Mesendoderm (in vitro differentiated cells): ENCODE data around the gene NRXN3.
"Not testable (repeated sequence)": the region's sequence is repeated elsewhere in the genome, so short reads cannot be mapped to it uniquely, and the experiment has no call there.

Experiments
- DNase-seq: peaks from one replicate; pipeline ENCODE4 v3.0.0; 2013
- H2AK5ac ChIP-seq: 2 replicates; pipeline ENCODE4 v1.6.1; 2013; ENCODE audit warnings: low read length, inconsistent platforms
- H2BK120ac ChIP-seq: 2 replicates; pipeline ENCODE4 v1.6.1; 2013; ENCODE audit warnings: low read depth, mild to moderate bottlenecking, low read length, moderate library complexity, mixed read lengths
- H2BK15ac ChIP-seq: replicated peaks from 2 replicates; pipeline ENCODE4 v1.6.1; 2013; ENCODE audit warnings: low read depth, mild to moderate bottlenecking, moderate library complexity
- H2BK5ac ChIP-seq: 2 replicates; pipeline ENCODE4 v1.6.1; 2013; ENCODE audit warnings: low read length, inconsistent platforms
- H3K18ac ChIP-seq: 2 replicates; pipeline ENCODE4 v1.6.1; 2013; ENCODE audit warnings: mild to moderate bottlenecking, low read length, mixed read lengths
- H3K23ac ChIP-seq: one replicate; pipeline ENCODE4 v1.6.1; 2013; ENCODE audit warnings: low read length
- H3K27ac ChIP-seq: 2 replicates; pipeline ENCODE4 v1.5.1; 2013; ENCODE audit warnings: low read depth, mild to moderate bottlenecking, inconsistent platforms, low read length, moderate library complexity
- H3K27me3 ChIP-seq: 2 replicates; pipeline ENCODE4 v1.6.1; 2013; ENCODE audit warnings: low read length, control low read depth, mild to moderate bottlenecking, inconsistent platforms; ENCODE audit not compliant: insufficient read depth, poor library complexity
- H3K36me3 ChIP-seq: 2 replicates; pipeline ENCODE4 v1.6.1; 2013; ENCODE audit warnings: low read length, inconsistent platforms; ENCODE audit not compliant: control insufficient read depth, insufficient read depth
- H3K4ac ChIP-seq: one replicate; pipeline ENCODE4 v1.6.1; 2013; ENCODE audit warnings: low read depth, mild to moderate bottlenecking, low read length, moderate library complexity
- H3K4me1 ChIP-seq: 2 replicates; pipeline ENCODE4 v1.6.1; 2013; ENCODE audit warnings: low read depth, low read length, inconsistent platforms; ENCODE audit not compliant: control insufficient read depth
- H3K4me2 ChIP-seq: 2 replicates; pipeline ENCODE4 v1.6.1; 2013; ENCODE audit warnings: low read length
- H3K4me3 ChIP-seq: 2 replicates; pipeline ENCODE4 v1.5.1; 2013; ENCODE audit warnings: mild to moderate bottlenecking, low read length
- H3K56ac ChIP-seq: one replicate; pipeline ENCODE4 v1.6.1; 2013; ENCODE audit warnings: low read length
- H3K79me1 ChIP-seq: 2 replicates; pipeline ENCODE4 v1.6.1; 2013; ENCODE audit warnings: low read length, inconsistent platforms
- H3K79me2 ChIP-seq: 2 replicates; pipeline ENCODE4 v1.6.1; 2013; ENCODE audit warnings: mild to moderate bottlenecking, low read length; ENCODE audit not compliant: control insufficient read depth, insufficient read depth
- H3K9ac ChIP-seq: 2 replicates; pipeline ENCODE4 v1.6.1; 2013; ENCODE audit warnings: low read length, inconsistent platforms
- H4K5ac ChIP-seq: one replicate; pipeline ENCODE4 v1.6.1; 2013; ENCODE audit warnings: low read length
- H4K8ac ChIP-seq: one replicate; pipeline ENCODE4 v1.6.1; 2013; ENCODE audit warnings: low read depth, mild to moderate bottlenecking, control low read depth, low read length, moderate library complexity
- WGBS: extraction: QIAGEN DNeasy Blood & Tissue Kit; methylation state at CpG from one replicate; pipeline ENCODE4 v1.1.7; 2013; ENCODE audit warnings: low lambda C conversion rate, missing lambda C conversion rate; ENCODE audit not compliant: insufficient coverage; ENCODE audit errors: extremely low coverage; 5-methylcytosine and 5-hydroxymethylcytosine counted together

The NRXN3 gene

DNA sequence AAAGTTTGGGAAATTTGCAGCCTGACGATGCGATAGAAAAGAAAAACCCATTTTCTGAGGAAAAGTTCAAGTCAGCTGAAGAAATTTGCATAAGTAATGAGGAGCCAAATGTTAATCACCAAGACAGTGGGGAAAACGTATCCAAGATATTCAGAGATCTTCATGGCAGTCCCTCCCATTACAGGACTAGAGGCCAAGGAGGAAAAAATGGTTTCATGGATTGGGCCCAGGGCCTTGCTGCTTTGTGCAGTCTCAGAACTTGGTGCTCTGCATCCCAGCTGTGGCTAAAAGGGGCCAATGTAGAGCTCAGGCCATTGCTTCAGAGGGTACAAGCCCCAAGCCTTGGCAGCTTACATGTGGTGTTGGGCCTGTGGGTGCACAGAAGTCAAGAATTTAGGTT, 403.6 kb downstream of the NRXN3 start:
- not testable (repeated sequence) for H2BK5ac ChIP-seq, H3K27ac ChIP-seq, H3K4ac ChIP-seq, H2BK15ac ChIP-seq, H3K4me3 ChIP-seq, H3K4me2 ChIP-seq, H3K18ac ChIP-seq, H4K5ac ChIP-seq, H3K4me1 ChIP-seq, H3K9ac ChIP-seq, H3K56ac ChIP-seq, H3K79me1 ChIP-seq, H4K8ac ChIP-seq, H3K27me3 ChIP-seq, DNase-seq, H3K23ac ChIP-seq, H3K36me3 ChIP-seq, H3K79me2 ChIP-seq, H2BK120ac ChIP-seq, H2AK5ac ChIP-seq
- no CpG with 5 or more reads among the region's 3 CpGs for WGBS

DNA sequence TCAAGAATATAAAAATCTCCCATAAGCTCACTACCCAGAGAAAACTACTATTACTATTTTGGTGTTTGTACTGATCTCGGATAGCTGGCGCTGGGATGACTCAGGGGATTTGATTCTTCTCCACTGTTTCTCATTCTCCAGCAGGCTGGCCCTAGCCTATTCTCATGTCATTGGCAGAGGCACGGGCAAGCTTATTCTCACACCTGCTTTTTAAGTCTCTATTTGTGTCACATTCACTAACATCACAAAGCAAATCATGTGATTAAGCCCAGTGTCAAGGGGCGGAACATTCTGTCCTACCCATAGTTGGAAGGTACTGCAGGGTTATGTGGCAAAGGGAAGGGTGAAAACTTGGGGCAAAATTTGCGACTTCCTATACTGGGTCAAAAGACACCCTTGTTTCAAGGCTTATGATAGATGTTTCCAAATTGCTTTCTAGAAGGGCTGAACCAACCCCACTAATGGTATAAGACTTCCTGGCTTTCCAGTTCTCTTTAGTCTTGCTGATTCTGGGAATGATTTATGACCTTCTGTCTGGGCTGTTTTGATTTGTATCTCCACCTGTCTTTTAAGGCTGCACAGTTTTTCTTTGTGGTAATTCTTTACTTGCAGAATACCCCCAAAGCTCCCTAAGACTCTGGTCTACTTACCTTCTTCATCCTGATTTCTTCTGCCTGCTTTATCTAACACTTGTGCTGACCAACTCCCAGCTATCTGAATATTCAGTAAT, 406.4 kb downstream of the NRXN3 start:
- no peak overlapping the region for H4K5ac ChIP-seq
- H3K27me3 ChIP-seq, result no peaks in the 10 kb centered on the region
- H2BK5ac ChIP-seq, result no peak overlapping the region
- no peak overlapping the region for H3K4me3 ChIP-seq
- H4K8ac ChIP-seq, result no peak overlapping the region
- no peaks in the 10 kb centered on the region for H3K79me1 ChIP-seq
- no peaks in the 10 kb centered on the region for H3K36me3 ChIP-seq
- no peak overlapping the region for H2AK5ac ChIP-seq
- no peak overlapping the region for H2BK120ac ChIP-seq
- H3K27ac ChIP-seq, result no peak overlapping the region
- H3K4ac ChIP-seq, result no peak overlapping the region
- H3K4me1 ChIP-seq, result no peaks in the 10 kb centered on the region
- H3K23ac ChIP-seq, result no peak overlapping the region
- no peak for DNase-seq
- H3K56ac ChIP-seq, result no peak overlapping the region
- H3K9ac ChIP-seq, result no peak overlapping the region
- no peak overlapping the region for H2BK15ac ChIP-seq
- H3K4me2 ChIP-seq, result no peak overlapping the region
- H3K18ac ChIP-seq, result no peak overlapping the region
- no peaks in the 10 kb centered on the region for H3K79me2 ChIP-seq
- no CpG with 5 or more reads among the region's 5 CpGs for WGBS

DNA sequence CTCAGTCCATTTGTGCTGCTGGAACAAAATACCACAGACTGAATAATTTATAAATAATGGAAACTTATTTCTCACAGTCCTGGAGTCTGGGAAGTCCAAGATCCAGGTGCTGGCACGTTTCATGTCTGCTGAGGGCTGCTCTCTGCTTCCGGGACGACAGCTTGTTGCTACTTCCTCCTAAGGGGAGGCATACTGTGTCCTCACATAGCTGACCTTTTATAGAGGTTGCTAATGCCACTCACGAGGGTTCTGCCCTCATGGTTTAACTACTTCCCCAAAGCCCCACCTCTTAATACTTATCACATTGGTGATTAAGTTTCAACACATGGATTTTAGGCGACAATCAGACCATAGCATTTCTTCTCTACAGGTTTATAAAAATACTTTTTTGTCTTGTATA, 411.1 kb downstream of the NRXN3 start:
- H3K18ac ChIP-seq, result no peak overlapping the region
- H3K27ac ChIP-seq, result no peak overlapping the region
- H2BK120ac ChIP-seq, result no peak overlapping the region
- H2BK15ac ChIP-seq, result no peak overlapping the region
- no peak overlapping the region for H3K56ac ChIP-seq
- no peak overlapping the region for H2AK5ac ChIP-seq
- H3K23ac ChIP-seq, result no peak overlapping the region
- H3K9ac ChIP-seq, result no peak overlapping the region
- no peaks in the 10 kb centered on the region for H3K79me2 ChIP-seq
- no peak overlapping the region for H3K4me3 ChIP-seq
- no peaks in the 10 kb centered on the region for H3K36me3 ChIP-seq
- no peak overlapping the region for H2BK5ac ChIP-seq
- no peaks in the 10 kb centered on the region for H3K27me3 ChIP-seq
- DNase-seq, result no peak
- no peak overlapping the region for H4K5ac ChIP-seq
- no CpG with 5 or more reads among the region's 5 CpGs for WGBS
- H4K8ac ChIP-seq, result no peak overlapping the region
- H3K79me1 ChIP-seq, result no peaks in the 10 kb centered on the region
- H3K4ac ChIP-seq, result no peak overlapping the region
- H3K4me2 ChIP-seq, result no peak overlapping the region
- H3K4me1 ChIP-seq, result no peaks in the 10 kb centered on the region

DNA sequence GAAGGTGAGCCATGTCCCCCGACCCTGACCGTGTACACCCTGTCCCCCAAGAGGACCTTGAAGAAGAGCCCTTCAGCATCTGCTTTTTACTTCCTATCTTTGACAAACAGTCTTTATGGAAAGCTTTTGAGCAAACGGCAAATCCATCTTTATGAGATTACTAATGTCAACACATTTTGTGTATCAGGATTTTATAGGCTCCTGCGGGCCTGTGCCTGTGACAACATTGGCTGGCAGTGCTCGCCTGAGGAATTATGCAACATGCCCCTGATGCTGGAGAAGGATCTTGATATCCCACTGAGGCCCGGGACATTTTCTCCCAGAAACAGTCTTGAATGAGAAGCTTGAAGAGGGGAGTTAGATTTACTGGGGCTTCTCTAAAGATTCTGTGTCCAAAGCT, 416.5 kb downstream of the NRXN3 start:
- WGBS, result no CpG with 5 or more reads among the region's 6 CpGs
- H3K23ac ChIP-seq, result no peak overlapping the region

DNA sequence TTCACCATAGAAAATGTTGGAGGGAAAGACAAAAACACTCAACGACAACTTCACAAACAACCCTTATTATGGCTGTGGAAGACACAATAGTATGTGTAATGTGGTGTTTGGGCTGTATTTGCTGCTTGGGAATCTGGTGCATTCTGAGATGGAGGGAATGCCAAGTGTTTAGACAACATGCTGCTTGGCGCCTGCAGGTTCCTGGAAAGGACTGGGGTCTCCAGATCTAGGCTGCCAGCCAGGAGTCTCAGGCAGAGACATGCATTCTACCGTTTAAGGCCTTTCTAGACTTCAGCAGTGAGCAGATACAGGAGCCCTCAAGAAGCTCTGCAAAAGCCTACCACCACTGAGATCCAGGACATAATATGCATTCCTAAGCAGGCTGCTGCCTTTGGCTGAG, 418.7 kb downstream of the NRXN3 start:
- Histone ChIP-seq H2BK5ac (no peak overlapping the region), H3K4me2 (no peak overlapping the region), H2BK120ac (no peak overlapping the region), H3K9ac (no peak overlapping the region), H3K36me3 (no peaks in the 10 kb centered on the region), H3K27me3 (no peaks in the 10 kb centered on the region), H3K23ac (no peak overlapping the region), H3K18ac (no peak overlapping the region), H4K8ac (no peak overlapping the region), H3K4ac (no peak overlapping the region), H3K27ac (no peak overlapping the region), H3K79me1 (no peaks in the 10 kb centered on the region), H2BK15ac (no peak overlapping the region), H3K56ac (no peak overlapping the region), H4K5ac (no peak overlapping the region), H3K4me3 (no peak overlapping the region), H3K79me2 (no peaks in the 10 kb centered on the region), H3K4me1 (no peaks in the 10 kb centered on the region), H2AK5ac (no peak overlapping the region)
- WGBS, result no CpG with 5 or more reads among the region's 3 CpGs
- DNase-seq, result no peak

More for the DNA sequence above, 416.5 kb downstream of the NRXN3 start:
- Histone ChIP-seq H4K5ac (no peak overlapping the region), H3K4ac (no peak overlapping the region), H3K4me1 (no peaks in the 10 kb centered on the region), H2BK120ac (no peak overlapping the region), H3K27ac (no peak overlapping the region), H3K36me3 (no peaks in the 10 kb centered on the region), H2AK5ac (no peak overlapping the region), H3K56ac (no peak overlapping the region), H3K79me2 (no peaks in the 10 kb centered on the region), H3K18ac (no peak overlapping the region), H2BK5ac (no peak overlapping the region), H2BK15ac (no peak overlapping the region), H3K4me3 (no peak overlapping the region), H3K9ac (no peak overlapping the region), H4K8ac (no peak overlapping the region), H3K4me2 (no peak overlapping the region), H3K79me1 (no peaks in the 10 kb centered on the region), H3K27me3 (no peaks in the 10 kb centered on the region)
- no peak for DNase-seq

DNA sequence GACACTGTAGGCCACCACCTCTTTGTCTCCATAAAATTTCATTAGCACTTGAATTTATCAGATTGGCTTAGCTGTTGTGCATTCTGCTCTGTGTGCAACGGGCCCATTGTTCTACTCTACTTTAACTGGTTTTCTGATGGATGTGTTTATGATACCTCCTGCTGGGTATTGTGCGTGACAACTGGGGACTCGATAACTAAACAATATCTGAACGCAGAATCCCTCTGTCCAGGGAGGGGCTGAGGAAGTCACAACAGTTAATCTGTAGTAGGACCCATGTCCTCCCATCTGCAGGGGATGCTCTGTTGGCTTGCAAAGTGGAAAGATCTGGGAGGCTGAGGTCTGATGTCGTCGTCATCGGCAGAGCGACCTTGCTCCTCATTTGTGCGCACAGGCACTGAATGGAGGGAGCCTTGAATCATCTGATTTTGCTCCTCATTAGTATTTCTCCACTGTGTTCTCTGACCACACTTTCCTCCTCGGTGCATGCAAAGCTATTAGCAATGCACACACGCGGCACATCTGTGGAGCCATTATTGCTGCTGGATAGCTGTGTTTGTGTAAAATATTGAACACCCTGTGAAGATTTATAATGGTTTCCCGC, 422.5 kb downstream of the NRXN3 start:
- no CpG with 5 or more reads among the region's 13 CpGs for WGBS

More for the DNA sequence above, 422.5 kb downstream of the NRXN3 start:
- Histone ChIP-seq H4K8ac (no peak overlapping the region), H3K79me2 (no peaks in the 10 kb centered on the region), H3K9ac (no peak overlapping the region), H3K56ac (no peak overlapping the region), H4K5ac (no peak overlapping the region), H3K4me2 (no peak overlapping the region), H2BK120ac (no peak overlapping the region), H3K4me3 (no peak overlapping the region), H3K79me1 (no peaks in the 10 kb centered on the region), H3K23ac (no peak overlapping the region), H3K4me1 (no peaks in the 10 kb centered on the region), H2AK5ac (no peak overlapping the region), H3K4ac (no peak overlapping the region), H3K27me3 (no peaks in the 10 kb centered on the region), H2BK5ac (no peak overlapping the region), H3K27ac (no peak overlapping the region), H3K36me3 (no peaks in the 10 kb centered on the region), H2BK15ac (no peak overlapping the region), H3K18ac (no peak overlapping the region)
- no peak for DNase-seq
